Activated CD8-positive, alpha-beta memory T cell treated with anti-CD3 and anti-CD28 coated beads, Interleukin-2, amount 50 U/mL, for 1 hour (primary cell): ENCODE data around the gene LYPD5.

ENCODE experiments used
- DNase-seq: peaks from one replicate; pipeline ENCODE4 v3.0.0-alpha.2; 2020; ENCODE audit errors: extremely low read depth

LYPD5 gene

DNA sequence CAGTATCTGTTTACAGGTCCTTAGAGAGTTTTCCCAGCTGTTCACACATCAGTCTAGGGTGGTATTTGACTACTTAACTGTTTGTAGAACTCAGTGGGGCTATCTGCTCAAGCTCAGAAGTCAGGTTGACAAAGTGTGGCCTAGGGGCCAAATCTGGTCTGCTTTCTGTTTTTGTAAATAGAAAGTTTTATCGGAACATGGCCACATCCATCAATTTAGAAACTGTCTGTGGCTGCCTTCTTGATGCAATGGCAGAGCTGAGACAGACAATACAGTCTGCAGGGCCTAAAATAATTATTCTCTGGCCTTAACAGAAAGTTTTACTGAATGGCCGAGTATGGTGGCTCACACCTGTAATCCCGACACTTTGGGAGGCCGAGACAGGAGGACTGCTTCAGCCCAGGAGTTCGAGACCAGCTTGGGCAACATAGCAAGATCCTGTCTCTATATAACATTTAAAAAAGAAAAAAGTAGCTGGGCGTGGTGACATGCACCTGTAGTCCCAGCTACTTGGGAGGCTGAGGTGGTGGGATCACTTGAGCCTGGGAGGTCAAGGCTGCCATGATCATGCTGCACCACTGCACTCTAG lies 49.9 kb downstream of the LYPD5 start:
- no peak for DNase-seq

DNA sequence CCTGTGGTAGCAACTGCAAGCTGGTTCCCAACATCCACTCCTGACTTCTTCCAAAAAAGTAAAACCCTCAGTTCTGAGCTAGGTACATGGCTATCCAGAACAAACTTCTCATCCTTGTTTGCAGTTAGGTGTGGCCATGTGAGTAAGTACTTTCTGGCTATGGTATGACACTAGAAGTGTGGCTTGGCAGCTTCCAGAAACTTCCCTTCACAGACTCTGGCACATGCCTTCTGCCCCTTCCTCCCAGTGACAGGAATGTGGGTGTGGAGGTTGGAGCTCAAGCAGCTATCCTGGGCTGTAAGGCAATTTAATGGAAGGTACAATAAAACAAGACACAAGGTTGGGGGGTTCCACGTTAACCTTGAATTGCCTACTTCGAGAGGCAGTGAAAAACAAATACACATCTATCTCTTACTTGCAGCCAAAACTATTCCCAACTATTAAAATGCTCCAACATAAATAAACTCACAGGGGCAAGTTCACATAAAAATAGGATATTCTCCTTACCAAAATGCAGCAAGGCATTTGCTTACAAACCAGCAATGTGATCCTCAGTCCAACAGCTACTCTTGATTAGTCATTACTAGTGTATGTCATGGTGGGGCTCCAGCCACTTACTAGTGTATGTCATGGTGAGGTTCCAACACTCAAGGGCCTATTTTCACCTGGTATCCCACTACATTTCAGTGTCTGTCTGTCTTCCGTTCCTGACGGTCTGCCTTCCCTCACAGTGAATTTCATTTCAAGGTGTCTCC lies 50.6 kb downstream of the LYPD5 start:
- DNase-seq = no peak

DNA sequence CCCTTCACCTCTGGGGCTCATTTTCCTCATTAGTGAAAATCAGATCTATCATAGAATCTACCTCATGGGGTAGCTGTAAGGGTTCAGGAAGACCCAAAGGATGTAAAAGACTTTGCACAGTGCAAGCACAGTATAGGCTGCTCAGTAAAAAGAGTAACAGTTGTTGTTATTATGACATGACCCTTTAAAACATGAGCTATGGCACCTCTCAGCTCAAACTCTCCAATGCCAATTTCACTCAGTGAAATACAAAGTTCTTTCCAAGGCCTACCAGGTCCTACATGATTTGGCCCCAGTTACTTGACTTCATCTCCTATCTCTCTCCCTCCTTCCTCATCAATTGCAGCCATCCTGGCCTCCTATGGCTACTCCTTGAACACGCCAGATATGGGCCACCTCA lies 52.3 kb downstream of the LYPD5 start:
- DNase-seq = no peak

DNA sequence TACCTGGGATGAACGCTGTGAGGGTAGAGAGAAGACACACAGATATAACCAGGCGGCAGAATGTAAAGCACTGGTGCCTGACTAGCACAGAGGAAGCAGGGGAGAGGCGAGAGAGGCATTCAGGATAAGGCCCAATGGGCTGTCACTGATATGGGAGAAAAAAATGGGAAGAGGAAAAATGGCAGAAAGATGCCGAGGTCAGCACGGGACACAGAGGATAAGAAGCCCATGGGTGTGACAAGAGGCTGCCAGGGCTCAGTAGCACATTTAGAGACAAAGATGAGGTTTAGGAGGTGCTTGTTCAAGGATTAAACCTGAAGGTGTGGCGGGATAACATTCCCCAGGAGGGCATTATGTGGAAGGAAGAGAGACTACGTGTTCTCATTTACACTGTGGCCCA lies 53.1 kb downstream of the LYPD5 start:
- DNase-seq = no peak

DNA sequence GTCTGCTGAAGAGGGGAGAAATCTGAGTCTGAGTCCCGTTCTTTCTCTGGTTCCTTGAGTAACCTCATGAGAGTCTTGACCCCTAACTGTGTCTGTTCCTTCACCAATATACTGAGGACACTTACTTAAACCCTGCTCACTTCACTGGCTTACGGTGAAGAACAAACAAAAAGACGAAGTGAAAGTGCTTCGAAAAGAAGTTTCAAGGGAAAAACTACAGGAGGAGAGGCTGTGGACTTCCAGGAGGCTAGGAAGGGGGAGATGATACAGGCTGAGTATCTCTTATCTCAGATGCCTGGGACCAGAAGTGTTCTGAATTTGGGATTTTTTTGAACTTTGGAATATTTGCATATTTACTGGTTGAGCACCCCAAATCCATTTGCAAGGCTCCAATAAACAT lies 53.6 kb downstream of the LYPD5 start:
- no peak for DNase-seq

DNA sequence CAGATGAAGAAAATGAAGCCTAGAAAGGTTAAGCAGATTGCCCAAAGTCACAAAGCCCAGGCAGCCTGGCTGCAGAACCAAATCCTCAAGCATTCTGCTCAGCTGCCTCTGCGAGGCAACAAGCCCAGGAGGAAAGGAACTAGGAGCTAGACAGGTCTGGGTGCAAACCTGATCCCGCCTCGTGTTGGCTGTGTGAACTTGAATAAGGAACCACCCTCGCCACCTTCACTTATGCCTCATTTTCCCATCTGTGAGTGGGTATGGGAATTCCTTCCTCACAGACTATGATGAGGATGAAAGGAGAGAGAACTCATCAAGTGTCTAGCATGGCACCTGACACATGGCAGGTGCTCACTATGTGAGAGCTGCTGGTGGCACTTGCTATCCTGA lies 54.0 kb downstream of the LYPD5 start:
- DNase-seq = no peak

DNA sequence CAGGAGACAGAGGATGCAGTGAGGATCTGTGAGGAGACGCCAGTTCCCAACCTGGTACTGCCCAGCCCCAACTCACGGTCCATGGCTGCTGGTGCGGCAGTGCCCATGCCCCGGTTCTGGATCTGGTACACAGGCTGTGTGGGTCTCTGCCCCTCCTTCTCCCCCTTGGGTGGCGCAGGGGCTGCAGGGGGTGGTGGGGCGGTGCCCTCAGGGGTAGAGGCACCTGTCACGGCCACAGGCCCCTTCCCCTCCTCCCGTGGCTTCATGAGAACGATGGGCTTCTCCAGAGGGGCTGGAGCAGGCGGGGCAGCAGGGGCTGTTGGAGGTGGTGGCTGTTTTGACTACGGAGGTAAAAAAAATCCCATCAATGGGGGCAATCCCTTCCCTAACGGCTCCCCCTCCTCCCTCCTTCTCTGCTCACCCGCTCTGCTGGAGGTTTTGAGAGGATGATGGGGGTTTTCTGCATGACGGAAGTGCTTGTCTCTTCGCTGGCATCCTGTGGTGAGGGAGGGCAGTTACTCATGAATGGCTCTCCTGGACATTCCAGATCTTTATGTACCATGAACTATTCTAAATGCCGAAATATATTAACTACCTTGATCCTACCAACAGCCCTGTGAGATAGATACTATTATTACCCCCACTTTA lies 54.6 kb downstream of the LYPD5 start:
- DNase-seq = no peak
